Activated naive CD4-positive, alpha-beta T cell treated with anti-CD3 and anti-CD28 coated beads for 36 hours (primary cell): ENCODE results near the gene CGNL1. TPM values are rescaled to one million over a fixed set of nuclear protein-coding genes. Genes with fewer than 3 reads are reported as not detected.

Experiments used
- CTCF ChIA-PET: fragments of 350-600 bp; sonication (Branson Sonifier 250); formaldehyde crosslinking; loops from one replicate; lab custom pipeline; 2021; ENCODE audit warnings: antibody characterized with exemption; lab: Charles Lee
- DNase-seq: peaks from one replicate; pipeline ENCODE4 v3.0.0-alpha.2; 2020
- H3K27ac Mint-ChIP-seq: one replicate; pipeline ENCODE4 v1.8.0; 2021; ENCODE audit warnings: mild to moderate bottlenecking, mixed read lengths
- H3K27me3 Mint-ChIP-seq: one replicate; pipeline ENCODE4 v1.8.0; 2021; ENCODE audit warnings: low read depth, mixed read lengths
- H3K36me3 Mint-ChIP-seq: one replicate; pipeline ENCODE4 v1.8.0; 2021; ENCODE audit warnings: low read depth, mixed read lengths
- H3K4me1 Mint-ChIP-seq: one replicate; pipeline ENCODE4 v1.8.0; 2021; ENCODE audit warnings: low read depth, mixed read lengths
- H3K4me3 Mint-ChIP-seq: one replicate; pipeline ENCODE4 v1.8.0; 2021; ENCODE audit warnings: mild to moderate bottlenecking, moderate library complexity, mixed read lengths
- H3K9me3 Mint-ChIP-seq: one replicate; pipeline ENCODE4 v1.8.0; 2021; ENCODE audit warnings: mixed read lengths
- intact Hi-C: fragments of 100-400 bp; cut with micrococcal nuclease; formaldehyde crosslinking; loops from one replicate; pipeline ENCODE4 v1.15.1; 2023
- total RNA-seq, 2 experiments: library from RNA; stranded (reverse); gene quantifications; one replicate each; pipeline ENCODE4 v1.2.3, GENCODE V29; 2021

Gene CGNL1
- total RNA-seq, 2 experiments from 2014 or later, result not detected

DNA sequence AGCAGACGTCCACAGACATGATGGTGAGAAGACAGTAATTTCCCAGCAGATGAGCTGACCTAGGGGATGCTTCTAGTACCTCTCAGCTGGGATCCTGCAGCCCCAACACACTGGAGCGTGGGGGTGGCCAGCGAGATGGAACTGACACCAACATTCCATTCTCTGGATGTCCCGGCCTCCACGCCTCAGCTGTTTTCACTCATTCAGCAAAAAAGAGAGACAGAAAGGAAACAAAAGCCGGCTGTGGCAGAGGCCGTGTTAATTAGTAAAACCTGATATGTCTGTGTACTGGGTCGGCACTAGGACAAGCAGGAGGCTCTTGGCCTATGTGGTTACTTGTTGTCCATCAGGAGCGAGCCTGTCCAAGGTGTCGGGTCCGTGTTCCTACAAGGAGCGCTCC lies 132.8 kb downstream of the CGNL1 start:
- Mint-ChIP-seq H3K36me3 (no peaks in the 10 kb centered on the region), H3K9me3 (no peaks in the 10 kb centered on the region), H3K27ac (no peak overlapping the region), H3K4me1 (no peaks in the 10 kb centered on the region), H3K27me3 (no peaks in the 10 kb centered on the region), H3K4me3 (no peak overlapping the region)
- intact Hi-C loops, result no loop called here
- no peak for DNase-seq
- CTCF ChIA-PET, result no interaction called here

DNA sequence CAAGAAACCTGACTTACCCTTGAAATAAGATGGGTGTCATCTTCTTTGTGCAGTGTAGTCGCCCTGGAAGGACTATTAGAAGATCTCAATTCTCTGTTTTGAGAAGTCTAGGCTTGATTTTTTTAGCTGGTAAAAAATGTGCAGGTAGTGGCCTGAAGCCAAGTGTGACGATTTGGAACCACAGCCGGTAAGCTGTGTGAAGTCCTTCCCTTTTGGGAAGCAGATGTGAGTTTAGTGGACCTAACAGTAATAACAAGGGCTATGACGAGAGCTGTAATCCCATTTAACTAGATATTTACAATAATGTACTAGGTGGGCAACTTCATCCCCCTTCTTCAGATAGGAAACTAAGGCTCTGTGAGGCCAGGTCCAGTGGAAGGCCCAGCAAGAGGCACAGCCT lies 133.7 kb downstream of the CGNL1 start:
- Mint-ChIP-seq H3K4me3 (no peak overlapping the region), H3K36me3 (no peaks in the 10 kb centered on the region), H3K9me3 (no peaks in the 10 kb centered on the region), H3K27me3 (no peaks in the 10 kb centered on the region), H3K4me1 (no peaks in the 10 kb centered on the region), H3K27ac (no peak overlapping the region)
- no peak for DNase-seq
- intact Hi-C loops, result no loop called here
- CTCF ChIA-PET, result no interaction called here

DNA sequence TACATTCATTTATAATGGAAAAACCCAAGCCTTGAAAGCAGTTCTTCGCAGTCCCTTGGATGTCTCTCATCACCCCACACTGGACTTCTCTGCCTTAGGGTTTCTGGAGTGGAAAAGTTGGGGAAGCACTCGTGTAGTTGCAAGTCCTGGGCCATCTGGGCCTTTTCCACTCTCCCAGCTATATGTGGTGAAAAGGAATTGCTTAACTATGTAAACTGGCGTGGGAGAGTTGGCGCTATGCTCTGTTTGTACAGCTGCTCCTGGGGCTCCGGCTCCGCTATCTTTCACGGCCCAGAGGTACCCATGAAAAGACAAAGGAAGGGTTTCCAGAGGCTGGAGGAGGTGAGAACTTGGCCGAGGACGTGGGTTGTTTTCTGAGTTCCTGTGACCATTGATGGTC lies 134.3 kb downstream of the CGNL1 start:
- no peak for DNase-seq
- H3K9me3 Mint-ChIP-seq, result no peaks in the 10 kb centered on the region
- no peaks in the 10 kb centered on the region for H3K27me3 Mint-ChIP-seq
- CTCF ChIA-PET, result no interaction called here
- intact Hi-C loops, result no loop called here
- no peaks in the 10 kb centered on the region for H3K4me1 Mint-ChIP-seq
- H3K4me3 Mint-ChIP-seq, result no peak overlapping the region
- H3K27ac Mint-ChIP-seq, result no peak overlapping the region
- H3K36me3 Mint-ChIP-seq, result no peaks in the 10 kb centered on the region

DNA sequence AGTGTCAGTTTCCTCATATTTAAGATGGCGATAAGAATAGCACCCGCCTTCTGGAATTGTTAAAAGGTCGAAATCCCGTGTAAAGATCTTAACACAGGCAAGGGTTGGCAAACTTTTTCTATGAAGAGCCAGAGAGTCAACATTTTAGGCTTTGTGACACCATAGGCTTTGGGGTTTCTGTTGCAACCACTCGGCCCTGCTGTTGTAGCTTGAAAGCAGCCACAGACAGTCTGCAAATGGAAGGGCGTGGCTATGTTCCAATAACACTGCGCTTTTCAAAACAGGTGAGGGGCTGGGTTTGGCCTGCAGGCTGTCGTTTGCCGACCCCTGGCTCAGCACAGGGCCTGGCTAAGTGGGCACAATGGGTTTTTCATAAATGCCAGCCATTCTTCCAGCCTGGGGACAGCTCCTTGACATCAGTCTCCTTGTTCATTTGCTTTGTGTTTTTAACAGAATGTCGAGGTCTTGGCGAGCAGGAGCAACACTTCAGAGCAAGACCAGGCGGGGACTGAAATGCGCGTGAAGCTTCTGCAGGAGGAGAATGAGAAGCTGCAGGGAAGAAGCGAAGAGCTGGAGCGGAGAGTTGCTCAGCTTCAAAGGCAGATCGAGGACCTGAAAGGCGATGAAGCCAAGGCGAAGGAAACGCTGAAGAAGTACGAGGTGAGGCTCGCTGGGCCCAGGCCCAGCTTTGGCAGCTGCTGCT lies 140.2 kb downstream of the CGNL1 start:
- no peak overlapping the region for H3K4me3 Mint-ChIP-seq

DNA sequence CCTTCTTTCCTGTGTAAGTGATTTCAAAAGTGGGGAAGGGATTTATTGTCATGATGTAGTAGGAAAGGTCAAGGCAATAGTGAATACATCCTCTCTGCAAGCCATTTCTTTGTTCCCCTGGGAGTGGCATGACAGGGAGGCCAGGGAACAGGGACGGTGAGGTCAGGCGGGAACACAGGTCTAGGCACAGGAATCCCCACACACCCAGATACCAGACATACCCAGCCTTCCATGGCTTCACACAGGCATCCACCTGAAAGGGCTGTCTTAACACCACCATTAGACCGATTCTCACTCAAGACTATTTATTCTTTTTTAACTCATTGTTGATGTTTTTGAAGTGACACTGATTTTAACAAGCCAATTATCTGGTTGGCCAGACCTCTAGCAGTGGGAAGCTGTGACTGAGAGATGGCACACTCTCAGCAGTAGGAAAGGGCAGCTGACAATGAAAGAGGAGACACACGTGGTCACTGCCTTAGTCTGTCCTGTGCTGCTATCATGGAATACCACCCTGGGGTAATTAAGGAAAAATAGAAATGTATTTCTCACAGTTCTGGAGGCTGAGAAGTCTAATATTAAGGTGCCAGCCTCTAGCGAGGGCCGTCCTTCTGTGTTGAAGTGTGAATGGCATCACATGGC lies 140.8 kb downstream of the CGNL1 start:
- H3K4me1 Mint-ChIP-seq, result no peaks in the 10 kb centered on the region

More for the DNA sequence above, 140.2 kb downstream of the CGNL1 start:
- no peaks in the 10 kb centered on the region for H3K27me3 Mint-ChIP-seq
- H3K4me1 Mint-ChIP-seq, result no peaks in the 10 kb centered on the region
- no peak for DNase-seq
- CTCF ChIA-PET, result no interaction called here
- no peaks in the 10 kb centered on the region for H3K9me3 Mint-ChIP-seq
- H3K27ac Mint-ChIP-seq, result no peak overlapping the region
- H3K36me3 Mint-ChIP-seq, result no peaks in the 10 kb centered on the region
- intact Hi-C loops, result no loop called here

DNA sequence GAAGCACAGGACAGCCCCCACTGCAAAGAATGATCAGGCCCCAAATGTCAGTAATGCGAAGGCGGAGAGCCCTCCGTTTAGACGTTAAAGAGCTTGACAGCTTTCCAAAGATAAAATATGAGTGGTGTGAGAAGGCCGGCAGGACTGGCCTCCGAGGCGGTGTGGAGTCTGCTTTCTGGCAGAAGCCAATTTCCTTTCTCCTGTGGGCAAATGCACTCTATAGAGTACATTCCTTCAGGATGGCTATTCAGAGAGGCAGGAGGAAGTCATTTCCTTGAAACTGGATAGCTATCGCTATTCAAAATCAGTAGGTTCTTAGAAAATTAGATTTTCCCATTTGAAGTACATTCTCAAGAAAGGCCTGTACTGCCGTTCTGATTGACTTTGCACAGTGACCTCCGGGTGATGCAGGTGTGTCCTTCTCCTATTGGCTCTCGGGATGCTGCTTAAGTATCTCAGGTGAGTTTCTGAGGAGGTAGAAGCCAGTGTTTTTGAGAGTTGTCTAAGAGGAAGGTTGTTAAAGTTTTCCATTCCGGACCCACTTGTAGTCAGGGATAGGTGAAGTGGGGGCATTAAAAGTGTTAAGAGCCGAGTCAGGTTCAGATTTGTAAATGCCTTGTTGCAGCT lies 142.6 kb downstream of the CGNL1 start:
- no peak overlapping the region for H3K27ac Mint-ChIP-seq
- no peaks in the 10 kb centered on the region for H3K4me1 Mint-ChIP-seq
- H3K4me3 Mint-ChIP-seq, result no peak overlapping the region
- CTCF ChIA-PET, result interaction anchor here (1.9 kb wide), 1 partner anchor 9 kb away, joined by 9 read pairs; no protein-coding TSS in a partner anchor
- H3K36me3 Mint-ChIP-seq, result no peaks in the 10 kb centered on the region
- H3K27me3 Mint-ChIP-seq, result no peaks in the 10 kb centered on the region
- no peaks in the 10 kb centered on the region for H3K9me3 Mint-ChIP-seq
- DNase-seq, result no peak
- intact Hi-C loops, result no loop called here

More for the DNA sequence above, 140.8 kb downstream of the CGNL1 start:
- Mint-ChIP-seq H3K9me3 (no peaks in the 10 kb centered on the region), H3K27me3 (no peaks in the 10 kb centered on the region), H3K4me3 (no peak overlapping the region), H3K36me3 (no peaks in the 10 kb centered on the region), H3K27ac (no peak overlapping the region)
- no peak for DNase-seq
- intact Hi-C loops, result no loop called here
- CTCF ChIA-PET, result interaction anchor here (1.9 kb wide), 1 partner anchor 11 kb away, joined by 9 read pairs; no protein-coding TSS in a partner anchor

DNA sequence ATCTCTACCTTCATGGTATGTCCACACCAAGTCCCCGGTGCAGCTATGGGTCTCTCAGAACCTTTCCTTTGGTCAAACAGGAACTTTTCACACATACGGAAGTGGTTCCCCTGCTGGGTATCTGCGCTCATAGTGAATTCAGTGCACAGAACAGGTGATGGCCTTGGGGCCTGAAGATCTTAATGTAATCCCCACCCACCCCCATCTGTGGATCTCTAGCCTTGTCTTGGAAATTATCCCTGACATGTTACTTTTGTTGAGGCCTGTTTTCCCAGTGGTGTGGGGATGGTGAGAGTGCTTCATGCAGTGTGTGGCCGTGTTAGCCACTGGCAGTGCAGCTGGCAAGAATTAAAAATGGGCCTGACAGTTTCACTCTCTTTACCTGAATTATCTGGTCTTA lies 143.5 kb downstream of the CGNL1 start:
- Mint-ChIP-seq H3K4me3 (no peak overlapping the region), H3K27ac (no peak overlapping the region), H3K9me3 (no peaks in the 10 kb centered on the region), H3K36me3 (no peaks in the 10 kb centered on the region), H3K4me1 (no peaks in the 10 kb centered on the region), H3K27me3 (no peaks in the 10 kb centered on the region)
- no peak for DNase-seq
- CTCF ChIA-PET, result no interaction called here
- intact Hi-C loops, result no loop called here

DNA sequence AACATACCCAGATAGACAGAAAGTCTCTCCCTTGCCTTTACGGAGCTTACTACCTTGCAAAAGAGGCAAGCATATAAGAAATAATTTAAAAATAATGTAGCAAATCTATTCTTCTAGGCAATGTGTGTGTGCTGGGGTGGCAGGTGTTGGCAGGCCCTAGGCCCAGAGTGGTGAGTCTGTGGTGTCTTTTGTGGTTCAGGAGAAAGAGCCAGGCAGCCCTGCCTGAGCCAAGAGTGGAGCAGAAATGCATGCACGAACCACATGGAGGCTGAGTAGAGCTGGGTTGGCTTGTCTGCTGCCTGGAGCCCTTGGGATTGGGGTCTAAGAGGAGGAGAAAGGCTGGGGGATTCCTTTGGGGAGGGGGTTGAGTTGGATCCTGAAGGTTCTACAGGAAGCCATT lies 145.2 kb downstream of the CGNL1 start:
- H3K4me1 Mint-ChIP-seq, result no peaks in the 10 kb centered on the region

DNA sequence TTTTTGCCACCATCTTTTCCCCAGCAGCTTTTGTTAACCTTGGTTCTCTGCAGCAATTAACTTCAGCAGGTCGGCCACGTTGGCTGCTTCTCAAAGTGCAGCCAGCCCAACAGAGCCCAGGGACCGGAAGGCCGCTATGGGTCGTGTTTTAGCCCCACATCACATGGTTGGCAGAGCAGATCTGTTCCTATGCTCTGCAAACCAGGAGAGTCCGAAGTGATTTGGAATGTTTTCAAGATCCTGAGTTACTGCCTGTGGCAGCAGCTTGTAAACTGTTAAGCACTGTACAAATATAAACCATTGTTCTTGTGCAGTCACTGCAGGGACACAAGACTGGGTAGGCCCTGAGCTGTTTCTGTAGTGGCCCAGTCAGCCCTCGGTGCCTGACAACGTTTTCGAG lies 145.8 kb downstream of the CGNL1 start:
- Mint-ChIP-seq H3K27me3 (no peaks in the 10 kb centered on the region), H3K4me3 (no peak overlapping the region), H3K27ac (no peak overlapping the region), H3K4me1 (no peaks in the 10 kb centered on the region), H3K9me3 (no peaks in the 10 kb centered on the region), H3K36me3 (no peaks in the 10 kb centered on the region)
- DNase-seq, result no peak
- CTCF ChIA-PET, result interaction anchor here (1.1 kb wide), 1 partner anchor 11 kb away, joined by 4 read pairs; no protein-coding TSS in a partner anchor
- intact Hi-C loops, result no loop called here

More for the DNA sequence above, 145.2 kb downstream of the CGNL1 start:
- CTCF ChIA-PET, result interaction anchor here (1.0 to 1.4 kb wide), 4 partner anchors 8 to 181 kb away, joined by 3 to 4 read pairs (median 3); no protein-coding TSS in a partner anchor
- no peak overlapping the region for H3K4me3 Mint-ChIP-seq
- intact Hi-C loops, result no loop called here
- H3K9me3 Mint-ChIP-seq, result no peaks in the 10 kb centered on the region
- no peaks in the 10 kb centered on the region for H3K27me3 Mint-ChIP-seq
- no peaks in the 10 kb centered on the region for H3K36me3 Mint-ChIP-seq
- no peak for DNase-seq
- H3K27ac Mint-ChIP-seq, result no peak overlapping the region

DNA sequence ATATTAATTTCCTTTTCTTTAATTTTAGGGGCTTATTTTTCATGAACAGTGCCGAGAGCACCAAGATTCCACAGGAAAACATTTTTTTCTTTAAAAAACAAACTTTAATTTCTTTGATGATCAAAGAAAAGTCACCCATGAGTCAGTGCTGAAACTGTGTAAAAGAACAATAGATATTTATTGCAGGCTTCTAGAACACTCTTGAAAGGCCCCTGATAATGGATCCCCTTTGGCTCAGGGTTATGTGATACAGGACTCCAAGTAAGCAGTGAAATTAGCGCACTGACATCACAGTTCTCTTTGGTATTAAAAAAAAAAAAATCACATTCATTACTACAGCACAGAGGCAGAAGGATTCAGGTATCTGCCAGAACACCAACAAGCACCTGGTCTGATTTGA lies 149.3 kb downstream of the CGNL1 start:
- no peaks in the 10 kb centered on the region for H3K36me3 Mint-ChIP-seq
- no peak overlapping the region for H3K27ac Mint-ChIP-seq
- no peak overlapping the region for H3K4me3 Mint-ChIP-seq
- H3K27me3 Mint-ChIP-seq, result no peaks in the 10 kb centered on the region
- no peak for DNase-seq
- H3K9me3 Mint-ChIP-seq, result no peaks in the 10 kb centered on the region
- no peaks in the 10 kb centered on the region for H3K4me1 Mint-ChIP-seq
- CTCF ChIA-PET, result interaction anchor here (2.4 to 2.6 kb wide), 2 partner anchors 12 to 184 kb away, joined by 10 to 11 read pairs; no protein-coding TSS in a partner anchor
- intact Hi-C loops, result loop anchor here (5.0 kb wide), 2 partner anchors 703 to 1028 kb away; no protein-coding TSS in a partner anchor

DNA sequence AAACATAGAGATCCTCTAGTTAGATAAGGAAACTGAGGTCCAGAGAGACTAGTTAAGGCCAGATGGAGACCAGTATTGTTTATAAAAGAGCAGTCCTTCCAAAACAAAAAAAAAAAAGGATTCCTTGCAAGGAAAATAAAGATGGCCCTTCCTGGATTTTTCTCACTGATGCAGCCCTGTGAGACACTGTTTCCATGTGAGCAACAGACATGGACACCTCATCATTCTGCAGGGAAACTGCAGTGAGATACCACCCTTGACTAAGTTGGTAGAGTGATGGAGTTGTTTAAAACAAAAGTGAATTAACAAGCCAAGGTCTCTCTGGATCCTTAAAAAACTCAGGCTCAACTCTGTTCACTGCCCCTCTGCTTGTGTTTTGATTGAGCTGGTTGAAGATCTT lies 149.8 kb downstream of the CGNL1 start:
- CTCF ChIA-PET, result interaction anchor here (2.6 to 5.2 kb wide), 2 partner anchors 11 to 185 kb away, joined by 11 to 115 read pairs; no protein-coding TSS in a partner anchor
- intact Hi-C loops, result loop anchor here (5.0 kb wide), 2 partner anchors 704 to 1029 kb away; no protein-coding TSS in a partner anchor

DNA sequence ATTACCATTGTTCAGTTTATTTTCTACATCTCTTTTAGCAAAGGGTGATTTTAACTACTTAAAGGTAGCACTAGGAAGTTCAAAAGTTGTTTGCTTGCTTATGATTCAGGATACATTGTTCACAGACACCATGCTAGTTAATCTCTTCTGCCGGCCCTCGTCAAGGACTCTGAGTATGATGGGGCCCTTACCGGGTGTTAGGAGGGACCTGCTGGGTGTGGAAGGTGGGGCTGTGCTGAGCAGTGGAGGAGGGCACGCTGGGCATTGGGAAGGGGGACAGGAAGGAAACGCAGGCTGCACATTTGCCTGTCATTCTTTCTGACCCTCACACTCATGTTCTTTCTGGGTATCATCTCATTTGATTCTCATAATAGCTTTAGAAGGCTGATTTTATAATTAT lies 150.3 kb downstream of the CGNL1 start:
- DNase-seq, result no peak
- Mint-ChIP-seq H3K9me3 (no peaks in the 10 kb centered on the region), H3K4me1 (no peaks in the 10 kb centered on the region), H3K36me3 (no peaks in the 10 kb centered on the region), H3K4me3 (no peak overlapping the region), H3K27ac (no peak overlapping the region), H3K27me3 (no peaks in the 10 kb centered on the region)
- CTCF ChIA-PET, result interaction anchor here (0.9 to 5.2 kb wide), 12 partner anchors 11 to 189 kb away, joined by 3 to 115 read pairs (median 6); no protein-coding TSS in a partner anchor
- intact Hi-C loops, result loop anchor here (1.0 to 5.0 kb wide), 4 partner anchors 186 to 1029 kb away; no protein-coding TSS in a partner anchor

More for the DNA sequence above, 149.8 kb downstream of the CGNL1 start:
- Mint-ChIP-seq H3K9me3 (no peaks in the 10 kb centered on the region), H3K36me3 (no peaks in the 10 kb centered on the region), H3K4me1 (no peaks in the 10 kb centered on the region), H3K4me3 (no peak overlapping the region), H3K27ac (no peak overlapping the region), H3K27me3 (no peaks in the 10 kb centered on the region)
- DNase-seq, result no peak
